ENCODE results near the gene MED12L.

DNA sequence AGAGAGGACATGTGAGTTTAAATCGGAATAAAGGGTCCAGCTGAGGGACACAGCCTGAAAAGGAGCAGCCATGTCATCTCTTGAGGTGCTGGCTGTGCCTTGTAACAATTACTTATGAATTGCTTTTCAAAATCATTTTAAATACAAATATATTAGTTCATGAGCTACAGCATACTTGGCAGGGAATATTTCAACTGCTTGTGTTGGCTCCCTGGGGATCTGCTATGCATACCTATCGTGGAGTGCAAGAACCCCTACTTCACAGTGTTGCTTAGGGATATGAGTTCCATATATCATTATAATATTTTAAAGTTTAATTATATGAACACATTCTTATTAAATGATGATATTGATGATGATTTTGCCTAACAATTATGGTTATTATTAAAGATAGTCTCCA, 212.0 kb downstream of the MED12L start:
- TF ChIP-seq, protein P1, sequence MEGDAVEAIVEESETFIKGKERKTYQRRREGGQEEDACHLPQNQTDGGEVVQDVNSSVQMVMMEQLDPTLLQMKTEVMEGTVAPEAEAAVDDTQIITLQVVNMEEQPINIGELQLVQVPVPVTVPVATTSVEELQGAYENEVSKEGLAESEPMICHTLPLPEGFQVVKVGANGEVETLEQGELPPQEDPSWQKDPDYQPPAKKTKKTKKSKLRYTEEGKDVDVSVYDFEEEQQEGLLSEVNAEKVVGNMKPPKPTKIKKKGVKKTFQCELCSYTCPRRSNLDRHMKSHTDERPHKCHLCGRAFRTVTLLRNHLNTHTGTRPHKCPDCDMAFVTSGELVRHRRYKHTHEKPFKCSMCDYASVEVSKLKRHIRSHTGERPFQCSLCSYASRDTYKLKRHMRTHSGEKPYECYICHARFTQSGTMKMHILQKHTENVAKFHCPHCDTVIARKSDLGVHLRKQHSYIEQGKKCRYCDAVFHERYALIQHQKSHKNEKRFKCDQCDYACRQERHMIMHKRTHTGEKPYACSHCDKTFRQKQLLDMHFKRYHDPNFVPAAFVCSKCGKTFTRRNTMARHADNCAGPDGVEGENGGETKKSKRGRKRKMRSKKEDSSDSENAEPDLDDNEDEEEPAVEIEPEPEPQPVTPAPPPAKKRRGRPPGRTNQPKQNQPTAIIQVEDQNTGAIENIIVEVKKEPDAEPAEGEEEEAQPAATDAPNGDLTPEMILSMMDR (IDR thresholded peaks at IDR 0.05) = no peak
- no peak for TF ChIP-seq POLR2A (IDR thresholded peaks at IDR 0.05)
